SH-SY5Y (cell line): ENCODE data around the gene PSTPIP1.

Experiments
- GATA2 ChIP-seq: IDR thresholded peaks from 2 replicates; pipeline ENCODE4 v1.6.1; 2011; ENCODE audit warnings: mild to moderate bottlenecking, low read depth, low read length
- GATA3 ChIP-seq: IDR thresholded peaks from 2 replicates; pipeline ENCODE4 v1.6.1; 2011; ENCODE audit warnings: low read depth, mild to moderate bottlenecking, low read length, moderate library complexity

The PSTPIP1 gene

GRCh38 chr15:76987896-76988860 lies 6.7 kb upstream of the PSTPIP1 start:
- no peak for TF ChIP-seq GATA2
- no peak for TF ChIP-seq GATA3

GRCh38 chr15:76988867-76989780 lies 5.8 kb upstream of the PSTPIP1 start:
- TF ChIP-seq GATA3 (no peak), GATA2 (no peak)

- no peak for TF ChIP-seq GATA3
- no peak for TF ChIP-seq GATA2
These were observed 3.9 kb upstream of the PSTPIP1 start for GRCh38 chr15:76991048-76991447.

- no peak for TF ChIP-seq GATA3
- no peak for TF ChIP-seq GATA2
These were observed 2.9 kb upstream of the PSTPIP1 start for GRCh38 chr15:76991741-76992645.

- no peak for TF ChIP-seq GATA2
- no peak for TF ChIP-seq GATA3
These were observed 1.7 kb upstream of the PSTPIP1 start for GRCh38 chr15:76993114-76993725.

- TF ChIP-seq GATA3 (no peak), GATA2 (no peak)
These were observed 925 bp upstream of the PSTPIP1 start for GRCh38 chr15:76994001-76994400.

GRCh38 chr15:76994496-76994895 lies 430 bp upstream of the PSTPIP1 start:
- TF ChIP-seq GATA3 (no peak), GATA2 (no peak)

GRCh38 chr15:76996076-76996525 lies 1.2 kb downstream of the PSTPIP1 start:
- no peak for TF ChIP-seq GATA2
- no peak for TF ChIP-seq GATA3

- TF ChIP-seq GATA2 (no peak), GATA3 (no peak)
These were observed 1.8 kb downstream of the PSTPIP1 start for GRCh38 chr15:76996526-76997401.

- peak; percentile 82 for TF ChIP-seq GATA2
- TF ChIP-seq GATA3: no peak
These were observed 3.8 kb downstream of the PSTPIP1 start for GRCh38 chr15:76998663-76999285.

- TF ChIP-seq GATA3 (no peak), GATA2 (no peak)
These were observed 5.1 kb downstream of the PSTPIP1 start for GRCh38 chr15:76999996-77000395.

GRCh38 chr15:77001351-77001750 lies 6.4 kb downstream of the PSTPIP1 start:
- no peak for TF ChIP-seq GATA2
- no peak for TF ChIP-seq GATA3
